H1 (cell line): Measurements from ENCODE around the gene RBL1. TPM values are rescaled to one million over a fixed set of nuclear protein-coding genes. Genes with fewer than 3 reads are reported as not detected.

Experiments
- CTCF ChIA-PET: fragments of 300-600 bp; sonication (Branson Sonifier 250); formaldehyde crosslinking; loops from one replicate; lab custom pipeline; 2021; ENCODE audit not compliant: partially characterized antibody; lab: Charles Lee
- POLR2A ChIA-PET: fragments of 300-600 bp; sonication (Branson Sonifier 250); formaldehyde crosslinking; loops from one replicate; lab custom pipeline; 2021; ENCODE audit warnings: inconsistent platforms; ENCODE audit not compliant: partially characterized antibody; lab: Charles Lee
- DNase-seq, 2 experiments: peaks; one replicate each; pipeline versions ENCODE4 v3.0.0 to v3.0.0-alpha.2; 2010 to 2022; ENCODE audit warnings: low spot score in 2 of 2, low read depth in 1 of 2, mixed read lengths in 1 of 2
- FAIRE-seq: peaks from 2 replicates; lab custom pipeline; 2011; peaks lifted over from hg19 to GRCh38; lab: Jason Lieb, UNC
- H2AFZ ChIP-seq: 2 replicates; pipeline ENCODE4 v1.8.1; 2012; ENCODE audit warnings: low read length, inconsistent platforms
- H2AK5ac ChIP-seq: 2 replicates; pipeline ENCODE4 v1.6.1; 2013; ENCODE audit warnings: low read depth, low read length
- H2BK120ac ChIP-seq: replicated peaks from 2 replicates; pipeline ENCODE3; 2013; ENCODE audit warnings: low read depth, low read length, inconsistent platforms
- H2BK12ac ChIP-seq: 2 replicates; pipeline ENCODE4 v1.6.1; 2013; ENCODE audit warnings: low read depth, low read length
- H2BK15ac ChIP-seq: 2 replicates; pipeline ENCODE4 v1.6.1; 2013; ENCODE audit warnings: low read length
- H2BK20ac ChIP-seq: 2 replicates; pipeline ENCODE4 v1.6.1; 2013; ENCODE audit warnings: low read length
- H2BK5ac ChIP-seq: 2 replicates; pipeline ENCODE4 v1.6.1; 2013; ENCODE audit warnings: low read depth, low read length
- H3K14ac ChIP-seq: 2 replicates; pipeline ENCODE4 v1.6.1; 2013; ENCODE audit warnings: inconsistent platforms; ENCODE audit not compliant: insufficient read length
- H3K18ac ChIP-seq: 2 replicates; pipeline ENCODE4 v1.6.1; 2013; ENCODE audit warnings: low read length; ENCODE audit errors: extremely low read depth
- H3K23ac ChIP-seq: 2 replicates; pipeline ENCODE4 v1.6.1; 2013; ENCODE audit warnings: inconsistent platforms; ENCODE audit not compliant: insufficient read length
- H3K23me2 ChIP-seq: 2 replicates; pipeline ENCODE4 v1.6.1; 2013; ENCODE audit warnings: low read depth, low read length
- H3K27ac ChIP-seq: 2 replicates; pipeline ENCODE4 v1.6.1; 2011; ENCODE audit warnings: low read depth, low read length, inconsistent platforms
- H3K27me3 ChIP-seq, 4 experiments: replicated peaks in 1 of 4; 1 replicate in 1 of 4; 2 replicates in 3 of 4; pipeline versions ENCODE4 v1.6.1 to v1.8.1; 2011 to 2013; ENCODE audit warnings: low read length in 3 of 4, mild to moderate bottlenecking in 3 of 4, inconsistent platforms in 2 of 4, mixed read lengths in 2 of 4, moderate library complexity in 1 of 4; ENCODE audit not compliant: control insufficient read depth in 3 of 4, insufficient read depth in 3 of 4; ENCODE audit errors: extremely low read depth in 1 of 4
- H3K36me3 ChIP-seq, 4 experiments: 2 replicates each; pipeline versions ENCODE4 v1.6.1 to v1.8.1; 2011 to 2013; ENCODE audit warnings: mild to moderate bottlenecking in 4 of 4, low read length in 3 of 4, moderate library complexity in 2 of 4, control low read depth in 1 of 4, inconsistent platforms in 1 of 4; ENCODE audit not compliant: insufficient read depth in 4 of 4, control insufficient read depth in 2 of 4
- H3K4ac ChIP-seq: replicated peaks from 2 replicates; pipeline ENCODE3; 2013; ENCODE audit warnings: low read length, low read depth, mixed read lengths, inconsistent platforms; ENCODE audit not compliant: insufficient read length
- H3K4me1 ChIP-seq, 4 experiments: replicated peaks in 1 of 4; 1 replicate in 1 of 4; 2 replicates in 3 of 4; pipeline versions ENCODE4 v1.6.1 to v1.8.1; 2011 to 2013; ENCODE audit warnings: low read length in 3 of 4, inconsistent platforms in 2 of 4, mixed read lengths in 1 of 4; ENCODE audit not compliant: insufficient read depth in 4 of 4, control insufficient read depth in 3 of 4
- H3K4me2 ChIP-seq, 2 experiments: 2 replicates each; pipeline versions ENCODE4 v1.6.1 to v1.8.1; 2011 to 2013; ENCODE audit warnings: low read depth in 2 of 2, low read length in 2 of 2, control low read depth in 1 of 2, inconsistent platforms in 1 of 2, mild to moderate bottlenecking in 1 of 2; ENCODE audit not compliant: insufficient read depth in 1 of 2
- H3K4me3 ChIP-seq, 4 experiments: fragments of 200-600, 300-600 bp in 1 of 4; sonication (generic), shearing (Covaris generic), sonication (Bioruptor Twin) in 1 of 4; 2 replicates each; pipeline versions ENCODE4 v1.5.1 to v1.8.1; 2011 to 2016; ENCODE audit warnings: low read length in 4 of 4, low read depth in 3 of 4, control low read depth in 2 of 4, inconsistent platforms in 2 of 4, mild to moderate bottlenecking in 2 of 4, mixed read lengths in 1 of 4, moderate library complexity in 1 of 4; ENCODE audit not compliant: insufficient read depth in 2 of 4; ENCODE audit errors: extremely low read depth in 1 of 4
- H3K56ac ChIP-seq: replicated peaks from 2 replicates; pipeline ENCODE3; 2013; ENCODE audit warnings: low read depth, mild to moderate bottlenecking, mixed read lengths, low read length, inconsistent platforms; ENCODE audit not compliant: insufficient read length
- H3K79me1 ChIP-seq: 2 replicates; pipeline ENCODE4 v1.6.1; 2013; ENCODE audit warnings: low read depth, low read length, control low read depth
- H3K79me2 ChIP-seq, 2 experiments: 2 replicates each; pipeline versions ENCODE4 v1.6.1 to v1.8.1; 2012 to 2013; ENCODE audit warnings: low read length in 2 of 2, mild to moderate bottlenecking in 2 of 2, inconsistent platforms in 1 of 2; ENCODE audit not compliant: insufficient read depth in 2 of 2, control insufficient read depth in 1 of 2
- H3K9ac ChIP-seq, 4 experiments: replicated peaks in 1 of 4; 1 replicate in 1 of 4; 2 replicates in 3 of 4; pipeline versions ENCODE4 v1.6.1 to v1.8.1; 2011 to 2013; ENCODE audit warnings: low read depth in 3 of 4, low read length in 3 of 4, control low read depth in 2 of 4, mild to moderate bottlenecking in 2 of 4, moderate library complexity in 2 of 4, inconsistent platforms in 1 of 4; ENCODE audit errors: extremely low read depth in 1 of 4
- H3K9me3 ChIP-seq, 2 experiments: 2 replicates each; pipeline versions ENCODE4 v1.6.1 to v1.8.1; 2012 to 2013; ENCODE audit warnings: mild to moderate bottlenecking in 2 of 2, moderate library complexity in 2 of 2, control low read depth in 1 of 2, inconsistent platforms in 1 of 2, low read depth in 1 of 2, low read length in 1 of 2, mixed read lengths in 1 of 2; ENCODE audit not compliant: insufficient read depth in 2 of 2
- H4K20me1 ChIP-seq, 2 experiments: replicated peaks in 1 of 2; 2 replicates each; pipeline versions ENCODE3 to v1.8.1; 2011 to 2013; ENCODE audit warnings: inconsistent platforms in 2 of 2, low read length in 2 of 2, mild to moderate bottlenecking in 1 of 2; ENCODE audit not compliant: insufficient read depth in 2 of 2, control insufficient read depth in 1 of 2
- H4K5ac ChIP-seq: 2 replicates; pipeline ENCODE4 v1.6.1; 2013; ENCODE audit warnings: low read length, low read depth, mixed read lengths, inconsistent platforms; ENCODE audit not compliant: insufficient read length
- H4K8ac ChIP-seq: 2 replicates; pipeline ENCODE4 v1.8.0; 2013; ENCODE audit warnings: mild to moderate bottlenecking, moderate library complexity, low read length, inconsistent platforms; ENCODE audit not compliant: insufficient read depth; ENCODE audit errors: extremely low read depth
- H4K91ac ChIP-seq: replicated peaks from 2 replicates; pipeline ENCODE3; 2013; ENCODE audit warnings: low read length, mixed read lengths, inconsistent platforms; ENCODE audit not compliant: insufficient read length
- BCL11A ChIP-seq, 2 experiments: IDR thresholded peaks; one replicate each; pipeline ENCODE4 v1.6.1; 2011; ENCODE audit warnings: low read depth in 2 of 2, low read length in 2 of 2, mild to moderate bottlenecking in 2 of 2
- CBX5 ChIP-seq: fragments of 300-800, 300-1000 bp; sonication (generic); IDR thresholded peaks from 2 replicates; pipeline ENCODE4 v1.7.1; 2016; ENCODE audit warnings: antibody characterized with exemption, low read length, low read depth
- CBX8 ChIP-seq: fragments of 300-800, 300-1000 bp; sonication (generic); IDR thresholded peaks from 2 replicates; pipeline ENCODE4 v1.7.1; 2016; ENCODE audit warnings: low read depth, low read length, borderline replicate concordance
- CHD2 ChIP-seq: IDR thresholded peaks from 2 replicates; pipeline ENCODE4 v1.6.1; 2012; ENCODE audit warnings: low read length, improper control_type of control experiment
- EGR1 ChIP-seq: IDR thresholded peaks from 2 replicates; pipeline ENCODE4 v1.6.1; 2011; ENCODE audit warnings: low read depth, low read length, borderline replicate concordance
- JUND ChIP-seq: IDR thresholded peaks from 2 replicates; pipeline ENCODE4 v1.6.1; 2011; ENCODE audit warnings: mild to moderate bottlenecking, improper control_type of control experiment, low read length
- KDM5A ChIP-seq: fragments of 200-600 bp; IDR thresholded peaks from 2 replicates; pipeline ENCODE4 v1.7.1; 2012; ENCODE audit warnings: mild to moderate bottlenecking, low read length, inconsistent platforms, mixed read lengths
- PHF8 ChIP-seq: fragments of 200-600 bp; sonication (generic); conservative IDR thresholded peaks from 2 replicates; pipeline ENCODE4 v1.7.1; 2012; ENCODE audit warnings: low read depth, mild to moderate bottlenecking, inconsistent platforms, low read length, moderate library complexity
- RFX5 ChIP-seq: IDR thresholded peaks from 2 replicates; pipeline ENCODE4 v1.6.1; 2011; ENCODE audit warnings: low read depth, low read length, improper control_type of control experiment, borderline replicate concordance
- SP2 ChIP-seq: IDR thresholded peaks from 2 replicates; pipeline ENCODE4 v1.6.1; 2012; ENCODE audit warnings: mild to moderate bottlenecking, low read length, inconsistent platforms
- TEAD4 ChIP-seq: IDR thresholded peaks from 2 replicates; pipeline ENCODE4 v1.6.1; 2012; ENCODE audit warnings: low read depth, low read length, inconsistent platforms, mixed read lengths
- WGBS, 2 experiments: shearing (Covaris generic) in 1 of 2; methylation state at CpG; one replicate each; pipeline versions ENCODE4 v1.1.6 to v1.1.7; 2013 to 2015; ENCODE audit warnings: low lambda C conversion rate in 2 of 2, mixed read lengths in 2 of 2, inconsistent platforms in 1 of 2, low coverage in 1 of 2, missing lambda C conversion rate in 1 of 2; ENCODE audit not compliant: insufficient replicate concordance in 2 of 2, insufficient coverage in 1 of 2, insufficient read length in 1 of 2; ENCODE audit errors: extremely low coverage in 1 of 2, missing lambda C conversion rate in 1 of 2; 5-methylcytosine and 5-hydroxymethylcytosine counted together
- polyA plus RNA-seq, 7 experiments: library from polyadenylated mRNA; depleted of rRNA in 3 of 7; stranded (reverse) in 5 of 7; unstranded in 2 of 7; fragments of >200 nt in 5 of 7; fragments of 200-250 nt in 2 of 7; gene quantifications; 1 replicate in 5 of 7; 2 replicates in 1 of 7; 4 replicates in 1 of 7; pipeline versions ENCODE4 v1.2.1 to v1.2.3, GENCODE V29; 2011 to 2013; ENCODE audit warnings: missing spikeins in 2 of 7, mixed read lengths in 2 of 7
- total RNA-seq: library from RNA; stranded (reverse); fragmentation: NEBNext Ultra II Directional; extraction: Animal tissue kit (Norgen Biotek cat#: 25700); gene quantifications from 2 replicates; pipeline ENCODE4 v1.2.1, GENCODE V29; 2021
- TF ChIP-seq, protein P1 (sequence below): IDR thresholded peaks from 2 replicates; pipeline ENCODE4 v1.6.1; 2012; ENCODE audit warnings: inconsistent platforms
- TF ChIP-seq, protein P2 (sequence below), 3 experiments: IDR thresholded peaks; 1 replicate in 2 of 3; 2 replicates in 1 of 3; pipeline versions ENCODE4 v1.5.1 to v1.6.1; 2011; ENCODE audit warnings: low read length in 3 of 3, mild to moderate bottlenecking in 3 of 3, inconsistent platforms in 2 of 3, low read depth in 1 of 3, moderate library complexity in 1 of 3; ENCODE audit not compliant: insufficient read depth in 1 of 3; ENCODE audit errors: control extremely low read depth in 1 of 3

Gene RBL1
- total and polyA plus RNA-seq, 2 of the 8 experiments (the other 6 are each of a cell fraction or from before 2014, with no cell fraction given) = 3.2 to 12.3 TPM

DNA sequence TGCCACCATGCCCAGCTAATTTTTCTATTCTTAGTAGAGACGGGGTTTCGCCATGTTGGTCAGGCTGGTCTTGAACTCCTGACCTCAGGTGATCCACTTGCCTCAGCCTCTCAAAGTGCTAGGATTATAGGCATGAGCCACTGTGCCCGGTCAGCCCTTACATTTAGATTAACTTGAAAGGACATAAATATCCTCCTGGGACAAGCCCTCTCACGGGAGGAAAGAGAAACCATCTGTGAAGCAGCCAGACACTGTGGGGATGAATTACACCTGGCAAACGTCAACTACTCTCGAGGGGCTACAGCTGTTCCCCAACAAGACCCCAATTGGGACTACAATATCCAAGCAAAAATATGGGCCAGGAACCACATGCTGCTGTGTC is 111.5 kb downstream of the RBL1 start:
- no peak for FAIRE-seq
- Histone ChIP-seq H3K4me1 (no peaks in the 10 kb centered on the region), H3K36me3 (no peaks in the 10 kb centered on the region), H2BK15ac (no peak overlapping the region), H2BK5ac (no peak overlapping the region), H4K20me1 (no peaks in the 10 kb centered on the region), H3K4me3 (no peak overlapping the region), H4K91ac (no peak overlapping the region), H2AFZ (no peak overlapping the region), H3K14ac (no peak overlapping the region), H3K27ac (no peak overlapping the region), H2BK120ac (no peak overlapping the region), H3K23ac (no peak overlapping the region), H3K4me2 (no peak overlapping the region), H2AK5ac (no peak overlapping the region), H3K79me2 (no peaks in the 10 kb centered on the region), H2BK20ac (no peak overlapping the region), H3K56ac (no peak overlapping the region), H3K18ac (no peak overlapping the region), H3K79me1 (no peaks in the 10 kb centered on the region), H2BK12ac (no peak overlapping the region), H3K9ac (no peak overlapping the region), H4K8ac (no peak overlapping the region), H3K23me2 (no peaks in the 10 kb centered on the region), H3K9me3 (no peaks in the 10 kb centered on the region), H4K5ac (no peak overlapping the region), H3K4ac (no peak overlapping the region), H3K27me3 (no peaks in the 10 kb centered on the region)
- WGBS, 2 experiments = 97% methylated on average over 6 of the region's 6 CpGs; no CpG with 5 or more reads in 1 of the 2 experiments
- DNase-seq = no peak
- ChIA-PET CTCF (interaction anchor here (0.9 kb wide), 1 partner anchor 79 kb away, joined by 5 read pairs; no protein-coding TSS in a partner anchor), POLR2A (no interaction called here)
- TF ChIP-seq BCL11A (IDR thresholded peaks at IDR 0.05; ENCODE audit: low read depth in 2 of 2, low read length in 2 of 2) = no peak
- TF ChIP-seq SP2 = no peak
- TF ChIP-seq TEAD4 = no peak
- TF ChIP-seq, protein P1, sequence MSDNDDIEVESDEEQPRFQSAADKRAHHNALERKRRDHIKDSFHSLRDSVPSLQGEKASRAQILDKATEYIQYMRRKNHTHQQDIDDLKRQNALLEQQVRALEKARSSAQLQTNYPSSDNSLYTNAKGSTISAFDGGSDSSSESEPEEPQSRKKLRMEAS = no peak
- no peak for TF ChIP-seq CBX8
- no peak for TF ChIP-seq CHD2
- no peak for TF ChIP-seq PHF8
- TF ChIP-seq, protein P2, sequence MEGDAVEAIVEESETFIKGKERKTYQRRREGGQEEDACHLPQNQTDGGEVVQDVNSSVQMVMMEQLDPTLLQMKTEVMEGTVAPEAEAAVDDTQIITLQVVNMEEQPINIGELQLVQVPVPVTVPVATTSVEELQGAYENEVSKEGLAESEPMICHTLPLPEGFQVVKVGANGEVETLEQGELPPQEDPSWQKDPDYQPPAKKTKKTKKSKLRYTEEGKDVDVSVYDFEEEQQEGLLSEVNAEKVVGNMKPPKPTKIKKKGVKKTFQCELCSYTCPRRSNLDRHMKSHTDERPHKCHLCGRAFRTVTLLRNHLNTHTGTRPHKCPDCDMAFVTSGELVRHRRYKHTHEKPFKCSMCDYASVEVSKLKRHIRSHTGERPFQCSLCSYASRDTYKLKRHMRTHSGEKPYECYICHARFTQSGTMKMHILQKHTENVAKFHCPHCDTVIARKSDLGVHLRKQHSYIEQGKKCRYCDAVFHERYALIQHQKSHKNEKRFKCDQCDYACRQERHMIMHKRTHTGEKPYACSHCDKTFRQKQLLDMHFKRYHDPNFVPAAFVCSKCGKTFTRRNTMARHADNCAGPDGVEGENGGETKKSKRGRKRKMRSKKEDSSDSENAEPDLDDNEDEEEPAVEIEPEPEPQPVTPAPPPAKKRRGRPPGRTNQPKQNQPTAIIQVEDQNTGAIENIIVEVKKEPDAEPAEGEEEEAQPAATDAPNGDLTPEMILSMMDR (IDR thresholded peaks at IDR 0.05; ENCODE audit: control extremely low read depth in 1 of 3, insufficient read depth in 1 of 3, low read depth in 1 of 3, low read length in 3 of 3) = no peak
- TF ChIP-seq RFX5 = no peak
- no peak for TF ChIP-seq EGR1
- no peak for TF ChIP-seq KDM5A
- no peak for TF ChIP-seq CBX5
- TF ChIP-seq JUND = no peak
